HL-60/S4 treated with retinoic acid at 250 ng/mL for 4 days and 3 days (cell line): ENCODE data around the gene ITGAE.
"Not testable (repeated sequence)": the region's sequence is repeated elsewhere in the genome, so short reads cannot be mapped to it uniquely, and the experiment has no call there.

Source experiments
- in situ Hi-C: fragments of 300-500 bp; cut with MboI; formaldehyde crosslinking; loops from 2 replicates; pipeline ENCODE4 v1.7.0; 2022; ENCODE audit warnings: low sequenced_read_pairs

Gene ITGAE, protein sequence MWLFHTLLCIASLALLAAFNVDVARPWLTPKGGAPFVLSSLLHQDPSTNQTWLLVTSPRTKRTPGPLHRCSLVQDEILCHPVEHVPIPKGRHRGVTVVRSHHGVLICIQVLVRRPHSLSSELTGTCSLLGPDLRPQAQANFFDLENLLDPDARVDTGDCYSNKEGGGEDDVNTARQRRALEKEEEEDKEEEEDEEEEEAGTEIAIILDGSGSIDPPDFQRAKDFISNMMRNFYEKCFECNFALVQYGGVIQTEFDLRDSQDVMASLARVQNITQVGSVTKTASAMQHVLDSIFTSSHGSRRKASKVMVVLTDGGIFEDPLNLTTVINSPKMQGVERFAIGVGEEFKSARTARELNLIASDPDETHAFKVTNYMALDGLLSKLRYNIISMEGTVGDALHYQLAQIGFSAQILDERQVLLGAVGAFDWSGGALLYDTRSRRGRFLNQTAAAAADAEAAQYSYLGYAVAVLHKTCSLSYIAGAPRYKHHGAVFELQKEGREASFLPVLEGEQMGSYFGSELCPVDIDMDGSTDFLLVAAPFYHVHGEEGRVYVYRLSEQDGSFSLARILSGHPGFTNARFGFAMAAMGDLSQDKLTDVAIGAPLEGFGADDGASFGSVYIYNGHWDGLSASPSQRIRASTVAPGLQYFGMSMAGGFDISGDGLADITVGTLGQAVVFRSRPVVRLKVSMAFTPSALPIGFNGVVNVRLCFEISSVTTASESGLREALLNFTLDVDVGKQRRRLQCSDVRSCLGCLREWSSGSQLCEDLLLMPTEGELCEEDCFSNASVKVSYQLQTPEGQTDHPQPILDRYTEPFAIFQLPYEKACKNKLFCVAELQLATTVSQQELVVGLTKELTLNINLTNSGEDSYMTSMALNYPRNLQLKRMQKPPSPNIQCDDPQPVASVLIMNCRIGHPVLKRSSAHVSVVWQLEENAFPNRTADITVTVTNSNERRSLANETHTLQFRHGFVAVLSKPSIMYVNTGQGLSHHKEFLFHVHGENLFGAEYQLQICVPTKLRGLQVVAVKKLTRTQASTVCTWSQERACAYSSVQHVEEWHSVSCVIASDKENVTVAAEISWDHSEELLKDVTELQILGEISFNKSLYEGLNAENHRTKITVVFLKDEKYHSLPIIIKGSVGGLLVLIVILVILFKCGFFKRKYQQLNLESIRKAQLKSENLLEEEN

DNA sequence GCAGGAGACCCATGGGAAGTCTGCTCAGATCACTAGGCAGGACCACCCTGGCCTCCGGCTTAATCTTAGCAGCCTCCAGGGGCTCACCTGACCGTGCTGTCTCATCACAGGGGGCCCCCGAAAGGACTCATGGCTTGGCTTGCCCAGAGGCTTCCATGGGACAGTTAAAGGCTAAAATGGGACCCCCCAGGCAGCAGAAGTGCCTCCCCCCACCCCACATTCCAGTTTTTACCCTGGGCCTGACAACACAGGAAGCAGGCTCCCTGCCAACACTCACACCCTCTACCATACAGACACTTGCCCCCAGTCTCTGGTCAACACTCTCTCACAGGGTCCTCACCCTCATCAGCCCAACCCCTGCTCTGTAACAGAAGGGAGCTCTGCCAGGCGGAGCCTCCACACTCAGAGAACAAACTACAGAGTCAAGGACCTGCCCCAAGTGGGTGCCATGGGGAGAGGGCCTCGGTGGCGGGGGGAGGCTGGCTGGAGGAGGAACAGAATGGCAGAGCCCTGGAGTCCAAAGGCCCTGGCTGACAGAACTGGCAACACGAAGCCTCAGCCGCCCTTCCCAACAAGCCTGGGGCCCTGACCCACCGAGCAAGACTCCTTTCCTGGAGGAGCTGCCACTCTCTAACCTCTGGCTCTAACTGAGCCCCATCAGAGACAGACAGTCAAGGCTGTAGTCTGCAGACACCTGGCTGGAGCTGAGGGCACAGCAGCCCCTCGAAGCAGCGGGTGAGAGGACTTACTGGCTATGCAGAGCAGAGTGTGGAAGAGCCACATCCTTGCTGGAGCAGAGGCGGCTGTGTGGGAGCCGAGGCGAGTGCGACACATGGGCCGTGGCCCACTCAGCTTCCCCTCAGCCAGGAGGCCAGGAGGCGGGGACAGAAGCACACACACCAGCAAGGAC lies at the start of gene ITGAE:
ITGAE (minus strand) TSS at position 827 of the 910 bp plus-strand sequence; CDS start at position 783, 44 bp downstream.
- in situ Hi-C loops = loop anchor here (10.0 kb wide), 1 partner anchor 56 kb away; no protein-coding TSS in a partner anchor

DNA sequence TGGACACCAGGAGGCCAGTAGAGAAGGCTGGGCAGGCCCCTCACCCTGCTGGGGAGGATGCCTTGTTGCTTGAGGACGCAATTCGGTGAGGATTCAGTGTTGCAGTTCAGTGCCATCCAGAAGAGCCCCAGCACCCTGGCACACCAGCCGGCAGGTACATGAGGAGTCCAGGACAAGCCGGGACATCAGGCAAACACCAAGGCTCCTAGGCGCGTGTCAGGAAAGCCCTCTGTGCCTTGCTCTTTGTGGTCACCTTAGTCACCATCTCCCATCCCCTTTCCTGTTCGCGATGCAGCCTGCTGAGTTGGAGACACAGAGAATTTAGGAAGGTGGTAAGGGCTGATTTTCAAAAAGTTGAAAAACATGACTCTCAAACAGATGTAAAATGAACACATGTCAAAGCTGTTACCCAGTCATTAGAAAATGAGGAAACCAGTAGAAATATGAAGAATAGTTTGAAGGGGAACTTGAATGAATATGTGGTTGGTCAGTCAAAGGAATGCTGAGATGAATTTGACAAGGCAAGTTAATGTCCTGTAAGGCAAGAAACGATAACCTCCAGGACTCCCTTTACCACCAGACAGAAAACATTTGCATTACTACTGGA lies 47.3 kb upstream of the ITGAE start:
- in situ Hi-C loops = no loop called here

DNA sequence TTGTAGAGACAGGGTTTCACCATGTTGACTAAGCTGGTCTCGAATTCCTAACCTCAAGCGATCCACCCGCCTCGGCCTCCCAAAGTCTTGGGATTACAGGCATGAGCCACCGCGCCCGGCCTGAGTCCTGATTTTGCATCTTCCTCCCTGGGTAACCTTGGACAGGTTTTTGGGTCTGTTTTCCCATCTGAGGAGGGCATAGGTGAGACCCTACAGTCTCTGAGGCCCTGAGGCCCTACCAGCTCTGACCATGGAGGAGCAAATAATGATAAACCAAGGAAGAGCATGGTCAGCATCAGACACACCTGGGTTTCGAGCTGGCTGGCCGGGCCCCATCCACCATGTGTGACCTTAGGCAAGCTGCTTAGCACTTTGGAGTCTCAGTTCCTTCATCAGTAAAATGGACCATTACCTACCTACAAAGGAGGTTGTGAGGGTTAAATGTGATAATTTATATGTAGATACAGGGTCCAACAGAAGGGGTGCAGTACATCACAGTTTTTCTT lies 46.2 kb upstream of the ITGAE start:
- in situ Hi-C loops = no loop called here

DNA sequence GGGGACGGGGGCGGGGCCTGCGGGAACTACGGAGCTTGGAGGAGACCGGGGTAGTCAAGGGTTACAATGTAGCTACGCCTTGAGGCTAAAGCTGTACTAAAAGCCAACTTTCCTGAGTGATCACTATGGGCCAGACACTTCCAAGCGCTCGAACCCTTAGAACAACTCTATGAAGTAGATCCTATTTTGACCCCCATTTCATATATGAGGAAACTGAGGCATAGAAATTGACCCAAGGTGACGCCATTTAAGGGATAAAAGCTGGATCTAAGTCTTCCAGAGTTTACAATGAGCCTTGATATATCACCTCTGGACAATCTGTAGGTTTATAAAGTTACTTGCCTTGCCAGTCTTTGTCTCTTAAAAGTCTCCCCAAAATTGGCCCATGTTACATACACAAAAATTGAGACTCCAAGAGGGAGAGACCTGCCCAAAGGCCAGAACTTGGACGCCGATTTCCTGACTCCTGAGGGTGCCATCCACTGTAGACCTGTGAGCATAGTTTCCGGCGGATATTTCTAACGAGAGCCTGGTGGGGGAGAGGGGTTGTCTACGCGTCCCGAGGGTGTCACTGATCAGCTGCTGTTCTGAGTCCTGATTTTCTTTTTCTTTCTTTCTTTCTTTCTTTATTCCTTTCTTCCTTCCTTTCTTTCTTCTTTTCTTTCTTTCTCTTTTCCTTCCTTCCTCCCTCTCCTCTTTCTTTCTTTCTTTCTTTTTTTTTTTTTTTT lies 45.6 kb upstream of the ITGAE start:
- in situ Hi-C loops = no loop called here

DNA sequence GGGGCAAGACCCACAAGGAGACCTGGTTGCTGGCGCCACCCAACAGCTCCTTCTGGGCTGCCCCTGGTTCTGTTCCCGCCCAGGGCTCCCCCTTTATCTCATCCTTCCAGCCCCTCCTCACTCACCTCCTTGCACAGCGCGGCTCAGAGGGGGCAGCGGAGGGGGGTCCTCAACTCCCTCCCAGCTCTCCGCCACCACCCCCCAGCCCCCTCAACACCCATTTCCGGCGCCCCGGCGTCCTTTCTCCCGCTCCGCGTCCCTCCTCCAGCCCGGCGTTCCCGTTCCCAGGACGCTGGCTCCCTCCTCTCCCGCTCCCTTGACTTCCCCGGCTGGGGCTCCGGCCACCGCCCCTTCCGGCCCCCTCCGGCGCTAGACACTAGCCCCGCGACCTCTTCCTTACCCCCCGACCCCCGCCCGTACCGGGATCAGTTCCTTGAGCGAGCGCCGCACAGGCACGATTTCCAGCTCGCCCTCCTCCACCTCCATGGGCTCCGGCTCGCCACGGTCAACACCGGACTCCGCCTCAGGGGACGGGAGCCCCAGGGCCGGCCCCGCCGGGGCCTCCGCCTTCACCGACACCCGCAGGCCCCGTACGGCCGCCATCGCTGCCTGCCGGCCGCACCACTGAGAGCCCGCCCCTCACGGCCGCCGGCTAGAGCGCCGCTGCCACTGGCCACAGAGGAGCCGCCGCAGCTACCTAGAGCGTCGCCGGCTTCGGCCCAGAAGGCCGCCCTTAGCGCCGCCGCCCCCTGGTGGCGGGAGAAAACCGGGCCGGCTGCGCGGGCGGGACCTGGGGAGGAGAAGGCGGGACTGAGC lies 44.8 kb upstream of the ITGAE start, which contains the start of gene NCBP3:
NCBP3 (minus strand) TSS at position 626 of the 816 bp plus-strand sequence; CDS start at position 603, 23 bp downstream.
- in situ Hi-C loops = no loop called here

DNA sequence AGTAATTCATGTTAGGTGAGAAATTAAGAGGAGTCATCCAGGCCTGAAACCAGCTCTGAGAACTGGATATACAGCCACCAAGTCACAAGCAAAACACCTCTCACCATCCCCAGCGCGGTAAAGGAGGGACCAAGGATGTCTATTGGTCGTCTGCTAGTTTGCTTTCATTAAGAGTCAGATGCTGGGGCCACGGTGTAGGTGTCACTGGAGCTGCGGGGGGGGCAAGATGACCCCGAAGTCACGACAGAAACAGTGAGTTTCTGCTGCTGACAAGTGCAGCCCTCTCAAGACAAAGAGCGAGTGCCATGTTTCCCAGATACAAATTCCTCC lies 44.3 kb upstream of the ITGAE start:
- in situ Hi-C loops = no loop called here

DNA sequence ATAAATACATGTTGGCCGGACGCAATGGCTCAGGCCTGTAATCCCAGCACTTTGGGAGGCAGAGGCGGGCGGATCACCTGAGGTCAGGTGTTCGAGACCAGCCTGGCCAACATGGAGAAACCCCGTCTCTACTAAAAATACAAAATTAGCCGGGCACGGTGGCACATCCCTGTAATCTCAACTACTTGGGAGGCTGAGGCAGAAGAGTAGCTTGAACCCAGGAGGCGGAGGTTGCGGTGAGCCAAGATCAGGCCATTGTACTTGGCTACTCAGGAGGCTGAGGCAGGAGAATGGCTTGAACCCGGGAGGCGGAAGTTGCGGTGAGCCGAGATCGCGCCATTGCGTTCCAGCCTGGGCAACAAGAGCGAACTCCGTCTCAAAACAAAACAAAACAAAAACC lies 43.6 kb upstream of the ITGAE start:
- in situ Hi-C loops = not testable (repeated sequence)

DNA sequence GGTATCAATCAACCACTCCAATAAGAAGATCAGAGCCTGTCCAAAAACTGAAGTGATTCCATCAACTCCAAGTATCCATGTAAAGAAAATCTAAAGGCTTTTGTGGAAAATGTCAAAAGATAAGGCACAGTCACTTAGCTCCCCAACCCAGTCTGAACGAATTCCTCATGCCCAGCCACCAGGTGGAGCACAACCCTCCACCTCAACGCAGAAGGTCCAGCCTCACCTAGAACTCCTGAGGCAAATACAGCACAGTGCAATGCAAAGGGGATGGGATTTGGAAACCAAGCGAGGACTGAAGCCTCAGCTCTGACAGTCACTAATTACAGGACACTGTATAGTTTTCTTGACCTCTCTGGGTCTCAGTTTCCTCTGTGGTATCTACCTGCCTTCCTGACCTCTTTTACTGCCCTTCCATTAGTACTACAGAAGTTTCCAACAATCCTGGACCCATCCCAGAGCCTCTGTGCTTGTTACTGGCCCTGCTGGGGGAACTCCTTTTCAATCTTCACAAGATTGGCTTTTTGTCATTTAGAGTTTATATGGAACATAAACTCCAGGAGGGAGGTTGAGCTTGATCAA lies 43.0 kb upstream of the ITGAE start:
- in situ Hi-C loops = no loop called here

DNA sequence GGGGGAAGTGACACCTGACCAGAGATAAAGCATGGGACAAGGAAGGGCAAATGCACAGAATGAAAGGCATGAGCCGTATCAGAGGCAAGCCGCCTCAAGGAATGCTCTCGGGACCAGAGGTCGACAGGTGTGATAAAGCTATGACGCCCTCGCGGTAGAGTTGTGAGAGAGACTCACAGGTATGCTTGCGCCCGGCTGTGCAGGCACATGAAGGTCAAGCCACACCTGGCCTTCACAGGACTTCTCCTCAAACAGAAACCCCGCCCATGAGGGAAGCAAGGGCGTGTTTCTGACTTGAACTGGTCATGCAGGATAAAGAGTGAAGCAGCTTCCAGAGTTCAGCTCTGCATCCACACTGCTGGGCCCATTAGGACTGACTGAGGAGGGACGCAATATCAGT lies 37.2 kb upstream of the ITGAE start:
- in situ Hi-C loops = no loop called here

DNA sequence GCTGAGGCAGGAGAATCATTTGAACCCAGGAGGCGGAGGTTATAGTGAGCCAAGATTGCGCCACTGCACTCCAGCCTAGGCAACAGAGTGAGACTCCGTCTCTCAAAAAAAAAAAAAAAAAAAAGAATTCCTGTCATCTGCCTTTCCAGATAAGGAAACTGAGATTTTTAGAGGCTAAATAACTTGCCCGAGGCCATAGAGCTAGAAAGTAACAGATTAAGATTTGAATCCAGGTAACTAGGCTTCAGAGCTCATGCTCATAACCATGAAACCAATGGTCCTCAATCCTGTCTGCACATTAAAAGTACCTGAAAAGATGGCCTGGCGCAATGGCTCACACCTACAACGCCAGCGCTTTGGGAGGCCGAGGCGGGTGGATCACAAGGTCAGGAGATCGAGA lies 35.6 kb upstream of the ITGAE start:
- in situ Hi-C loops = no loop called here

DNA sequence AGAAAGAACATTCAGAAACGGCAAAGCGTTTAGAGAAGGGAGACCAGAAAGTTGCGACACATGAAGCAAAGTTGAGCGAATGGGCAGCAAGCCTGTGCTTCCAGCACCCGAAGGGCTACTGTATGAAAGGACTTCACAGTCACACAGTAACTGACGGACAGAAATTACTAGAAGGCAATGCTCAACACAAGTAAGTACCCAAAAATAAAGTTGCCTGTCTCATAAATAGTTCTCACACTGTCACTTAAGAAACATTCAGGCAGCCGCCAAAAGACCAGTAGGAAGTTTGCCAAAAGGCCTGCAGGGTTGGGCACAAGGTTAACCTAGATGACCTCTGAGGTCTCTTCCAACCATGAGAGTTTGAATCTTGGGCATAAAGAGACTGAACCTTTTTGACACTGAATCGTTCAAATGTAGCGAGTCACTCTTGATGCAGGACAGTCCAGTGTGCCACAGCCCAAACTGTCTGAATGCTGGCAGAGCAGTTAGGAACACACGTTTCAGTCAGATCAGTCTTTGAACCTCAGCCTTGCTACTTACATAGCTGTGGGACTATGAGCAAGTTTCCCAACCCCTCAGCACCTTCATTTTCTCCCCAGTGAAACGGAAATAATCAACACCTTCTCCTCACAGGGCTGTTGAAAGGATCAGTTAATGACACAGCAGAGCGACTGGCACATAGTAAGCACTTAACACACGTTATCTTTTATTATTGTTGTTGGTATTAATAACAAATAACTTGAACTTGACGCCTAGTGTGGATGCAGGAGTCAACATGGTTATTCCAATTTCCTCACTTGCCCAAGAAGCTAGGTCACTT lies 34.6 kb upstream of the ITGAE start:
- in situ Hi-C loops = no loop called here

DNA sequence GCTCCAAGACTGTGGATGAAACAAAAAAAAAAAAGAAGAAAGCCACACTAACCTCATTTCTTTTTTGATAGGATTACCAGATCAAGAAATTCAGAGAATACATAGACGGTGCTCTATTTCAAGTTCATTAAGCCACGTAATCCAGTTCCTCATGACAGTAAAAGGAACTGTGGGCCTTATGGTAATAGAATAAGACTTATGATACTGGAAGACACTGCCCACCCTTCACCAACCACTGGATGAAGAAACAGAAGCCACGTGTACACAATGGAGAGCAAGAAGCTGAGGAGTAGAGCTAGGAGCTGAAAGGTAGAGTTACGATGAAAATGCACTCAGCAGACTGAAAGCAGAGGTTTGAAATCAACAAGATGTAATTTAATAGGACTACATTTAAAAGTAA lies 33.8 kb upstream of the ITGAE start:
- in situ Hi-C loops = no loop called here

DNA sequence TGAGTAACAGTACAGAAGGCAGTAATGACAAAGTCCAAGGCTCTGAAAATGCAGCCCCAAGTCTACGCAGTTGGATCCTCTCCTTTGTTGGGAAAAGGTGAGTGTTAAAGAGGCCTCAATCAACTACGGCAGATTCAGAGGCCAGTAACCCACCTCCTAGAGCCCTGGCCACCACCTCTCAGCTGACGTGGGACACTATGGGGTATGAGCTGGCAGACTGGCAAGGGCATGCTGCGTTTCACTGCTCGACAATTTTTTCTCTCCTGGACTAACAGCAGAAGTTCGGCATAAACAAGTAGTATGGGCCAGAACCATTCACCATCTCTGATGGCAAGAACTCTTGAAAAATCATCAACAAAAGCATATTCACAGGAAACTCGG lies 27.9 kb upstream of the ITGAE start:
- in situ Hi-C loops = no loop called here

DNA sequence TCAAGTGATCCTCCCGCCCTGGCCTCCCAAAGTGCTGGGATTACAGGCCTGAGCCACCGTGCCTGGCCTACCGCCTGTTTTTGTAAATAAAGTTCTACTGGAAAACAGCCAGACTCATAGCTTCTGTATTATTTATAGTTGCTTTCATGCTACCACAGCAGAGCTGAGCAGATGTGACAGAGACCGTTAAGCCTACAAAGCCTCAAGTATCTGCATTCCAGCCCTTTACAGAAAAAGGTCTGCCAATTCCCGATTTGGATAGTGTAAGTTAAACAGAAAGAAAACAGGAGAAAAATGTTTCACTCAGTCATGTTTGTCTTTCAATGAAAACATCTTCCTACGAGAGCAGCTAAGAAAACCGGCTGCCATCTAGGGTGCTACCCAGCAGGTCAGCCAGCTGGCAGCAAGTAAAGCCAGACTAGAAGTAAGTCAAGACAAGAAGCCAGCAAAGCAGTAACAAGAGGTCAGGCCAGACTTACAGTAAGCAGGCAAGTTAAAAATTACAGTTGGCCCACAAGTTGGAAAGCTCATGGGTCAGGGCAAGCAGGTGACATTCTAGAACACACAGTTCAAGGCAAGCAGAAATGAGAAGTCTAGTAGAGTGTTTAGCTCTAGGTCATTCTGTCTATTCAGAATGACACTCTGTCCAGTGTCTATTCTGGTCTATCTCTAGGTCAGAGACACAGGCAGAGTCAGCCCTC lies 27.3 kb upstream of the ITGAE start:
- in situ Hi-C loops = no loop called here

DNA sequence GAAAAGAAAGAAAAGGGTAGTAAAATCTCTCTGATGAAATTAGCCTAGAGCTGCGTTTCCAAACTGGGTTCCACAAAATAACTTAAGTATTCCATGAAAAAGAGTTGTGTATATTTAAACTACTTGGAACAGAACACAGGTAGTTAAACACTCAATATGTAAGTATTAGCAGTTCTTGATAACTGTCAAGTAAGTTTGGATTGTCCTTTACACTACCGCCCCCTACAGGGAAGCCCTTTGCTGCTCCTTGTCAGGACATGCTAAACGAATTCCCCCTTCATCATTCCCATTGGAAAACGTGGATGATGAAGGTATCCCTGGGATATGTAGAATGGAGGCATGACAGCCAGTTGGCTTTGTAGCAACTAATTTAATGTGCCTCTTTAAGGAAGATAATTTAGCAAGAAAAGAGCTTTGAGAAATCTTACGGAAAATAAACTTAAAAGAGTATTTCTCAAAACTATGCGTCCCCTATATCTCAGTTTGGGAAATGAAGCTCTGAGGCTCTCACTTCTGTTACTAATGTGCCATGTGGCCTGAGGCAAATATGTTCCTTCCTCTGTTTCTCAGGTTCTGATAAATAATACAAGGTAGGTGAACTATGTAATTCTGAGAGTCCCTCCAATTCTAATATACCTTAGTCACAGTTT lies 26.3 kb upstream of the ITGAE start:
- in situ Hi-C loops = no loop called here

DNA sequence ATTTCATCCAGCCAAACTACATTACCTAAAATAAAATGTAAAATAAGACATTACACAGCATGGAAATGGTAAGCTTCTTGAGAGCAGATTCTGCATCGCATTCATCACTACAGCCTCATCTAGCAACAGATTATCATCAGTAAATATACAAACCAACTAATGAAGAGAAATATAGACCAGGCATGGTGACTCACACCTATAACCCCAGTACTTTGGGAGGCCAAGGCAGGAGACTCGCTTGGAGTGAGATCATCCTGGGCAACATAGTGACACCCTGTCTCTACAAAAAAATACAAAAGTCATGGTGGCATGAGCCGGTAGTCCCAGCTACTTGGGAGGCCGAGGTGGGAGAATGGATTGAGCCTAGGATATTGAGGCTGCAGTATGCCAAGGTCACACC lies 25.2 kb upstream of the ITGAE start:
- in situ Hi-C loops = no loop called here
